Gastroesophageal sphincter (tissue), 4 donors: ENCODE data around the gene CTRL. TPM values are rescaled to one million over a fixed set of nuclear protein-coding genes. Genes with fewer than 3 reads are reported as not detected.

Experiments
- ATAC-seq: fragments of 150-250 bp; one replicate; pipeline ENCODE4 v1.9.1; 2016; ENCODE audit warnings: mild to moderate bottlenecking, moderate library complexity
- H3K27ac ChIP-seq, 4 donors: fragments of 200-600 bp; sonication (generic) in 3 of 4; 1 replicate in 3 of 4; 2 replicates in 1 of 4; pipeline ENCODE4 v1.5.1; 2016 to 2019
- H3K27me3 ChIP-seq: fragments of 200-600 bp; sonication (generic); one replicate; pipeline ENCODE4 v1.5.1; 2019
- H3K36me3 ChIP-seq, 2 donors: fragments of 200-600 bp; sonication (generic); one replicate each; pipeline ENCODE4 v1.5.1; 2019; ENCODE audit warnings: control low read depth in 1 of 2
- H3K4me1 ChIP-seq, 3 donors: fragments of 200-600 bp; sonication (generic); 1 replicate in 2 of 3; 2 replicates in 1 of 3; pipeline ENCODE4 v1.5.1; 2016 to 2019; ENCODE audit warnings: control low read depth in 2 of 3
- H3K4me3 ChIP-seq, 2 donors: fragments of 200-600 bp; sonication (generic); one replicate each; pipeline ENCODE4 v1.5.1; 2019; ENCODE audit warnings: mild to moderate bottlenecking in 1 of 2, moderate library complexity in 1 of 2
- H3K9me3 ChIP-seq, 3 donors: fragments of 200-600 bp; sonication (generic); one replicate each; pipeline ENCODE4 v1.5.1; 2017 to 2019; ENCODE audit warnings: control low read depth in 2 of 3
- CTCF ChIP-seq, 4 experiments: fragments of 200-600 bp in 2 of 4; fragments of 450-650 bp in 2 of 4; sonication (generic) in 1 of 4; IDR thresholded peaks; one replicate each; pipeline ENCODE4 v1.5.1; 2017 to 2019; ENCODE audit warnings: antibody characterized with exemption in 4 of 4, mild to moderate bottlenecking in 2 of 4, moderate library complexity in 2 of 4
- EP300 ChIP-seq: sonication (generic); formaldehyde crosslinking; IDR thresholded peaks from one replicate; pipeline ENCODE4 v1.6.1; 2017; ENCODE audit warnings: antibody characterized with exemption, mild to moderate bottlenecking
- POLR2A ChIP-seq, 2 donors: fragments of 450-650 bp; IDR thresholded peaks; one replicate each; pipeline ENCODE4 v1.6.1; 2017; ENCODE audit warnings: antibody characterized with exemption in 2 of 2, mild to moderate bottlenecking in 2 of 2, moderate library complexity in 1 of 2
- POLR2AphosphoS5 ChIP-seq: sonication (generic); formaldehyde crosslinking; IDR thresholded peaks from one replicate; pipeline ENCODE4 v1.6.1; 2017; ENCODE audit warnings: antibody characterized with exemption
- WGBS, 2 donors: methylation state at CpG; one replicate each; pipeline ENCODE4 v1.1.5; 2018; ENCODE audit warnings: low coverage in 1 of 2; 5-methylcytosine and 5-hydroxymethylcytosine counted together
- small RNA-seq, 4 donors: library from RNA; depleted of rRNA; stranded (forward); fragments of <200 nt; gene quantifications; one replicate each; pipeline ENCODE3, GENCODE V24; 2016
- total RNA-seq, 4 donors: library from RNA; depleted of rRNA; stranded (reverse); fragments of >200 nt; gene quantifications; one replicate each; pipeline ENCODE4 v1.1.0, GENCODE V29; 2016

The CTRL gene
- total RNA-seq, 4 donors from 2014 or later: 1.2 to 5.0 TPM; not detected in 2

- H3K27ac ChIP-seq: no peak overlapping the region
- no peak for ATAC-seq
- H3K4me1 ChIP-seq: peaks cover 0 to 41% (median 14%) of the 10 kb centered on the region in 3 donors
- H3K4me3 ChIP-seq: no peak overlapping the region
- H3K9me3 ChIP-seq: no peaks in the 10 kb centered on the region
- peaks cover 0 to 93% of the 10 kb centered on the region in 2 donors for H3K36me3 ChIP-seq
- 81 to 88% methylated on average over 1 to 2 of the region's 5 CpGs for WGBS, 2 donors
- TF ChIP-seq POLR2A (IDR thresholded peaks at IDR 0.05) (no peak), EP300 (no peak), CTCF (IDR thresholded peaks at IDR 0.05) (no peak), POLR2AphosphoS5 (no peak)
- no peaks in the 10 kb centered on the region for H3K27me3 ChIP-seq
These were observed 51.7 kb downstream of the CTRL start for GRCh38 chr16:67879936-67880335.

Small RNA genes within 50 kb of the gene (small RNA-seq; reads per million reads assigned to genes)
- 0 reads per million in 4 donors for gene NRN1L

Other genes starting within 250 kb of the CTRL start
- gene GFOD2, start 212.5 kb downstream of the CTRL start, total RNA-seq: 10 to 100 TPM; 16.3 to 24.9 (median 20.1) TPM
- 10 to 100 TPM in 1 of 4 donors, 1 to 10 TPM in 3; 6.0 to 12.3 (median 8.4) TPM for gene RANBP10, start 125.3 kb downstream of the CTRL start, total RNA-seq
- gene TSNAXIP1, start 125.0 kb downstream of the CTRL start, total RNA-seq: 1 to 10 TPM in 3 of 4 donors, under 1 TPM in 1; 0.89 to 2.4 (median 1.6) TPM
- gene THAP11, start 89.5 kb downstream of the CTRL start, total RNA-seq: 10 to 100 TPM; 52.6 to 78.0 (median 76.0) TPM
- 100 to 1,000 TPM in 3 of 4 donors, 10 to 100 TPM in 1; 90.0 to 194 (median 113) TPM for gene NUTF2, start 84.9 kb downstream of the CTRL start, total RNA-seq
- gene CENPT, start 84.2 kb downstream of the CTRL start, total RNA-seq: 10 to 100 TPM; 15.4 to 44.2 (median 35.3) TPM
- 10 to 100 TPM; 43.8 to 72.6 (median 53.5) TPM for gene EDC4, start 58.8 kb downstream of the CTRL start, total RNA-seq
- 1 to 10 TPM in 2 of 4 donors, not detected in 2; 1.2 to 2.4 TPM for gene NRN1L, start 47.0 kb downstream of the CTRL start, total RNA-seq
- gene PSKH1, start 38.6 kb downstream of the CTRL start, total RNA-seq: 10 to 100 TPM; 14.7 to 32.3 (median 23.4) TPM
- gene PSMB10, start 5.0 kb upstream of the CTRL start, total RNA-seq: 10 to 100 TPM; 26.5 to 33.8 (median 32.6) TPM
- gene LCAT, start 12.3 kb upstream of the CTRL start, total RNA-seq: 10 to 100 TPM; 10.8 to 25.8 (median 15.9) TPM
- gene SLC12A4, start 36.8 kb upstream of the CTRL start, total RNA-seq: 100 to 1,000 TPM in 1 of 4 donors, 10 to 100 TPM in 3; 54.7 to 121 (median 64.0) TPM
- 1 to 10 TPM in 1 of 4 donors, not detected in 3; 1.4 TPM for gene DPEP3, start 48.6 kb upstream of the CTRL start, total RNA-seq
- 1 to 10 TPM; 1.0 to 3.0 (median 1.8) TPM for gene DPEP2, start 67.6 kb upstream of the CTRL start, total RNA-seq
- not detected for gene DPEP2NB, start 84.0 kb upstream of the CTRL start, total RNA-seq
- 10 to 100 TPM in 1 of 4 donors, 1 to 10 TPM in 3; 6.5 to 10.4 (median 8.0) TPM for gene DDX28, start 91.4 kb upstream of the CTRL start, total RNA-seq
- 10 to 100 TPM in 1 of 4 donors, 1 to 10 TPM in 3; 7.2 to 15.0 (median 8.7) TPM for gene DUS2, start 91.4 kb upstream of the CTRL start, total RNA-seq
- gene NFATC3, start 153.5 kb upstream of the CTRL start, total RNA-seq: 10 to 100 TPM; 42.4 to 50.6 (median 49.3) TPM